Stimulated activated CD8-positive, alpha-beta memory T cell treated with anti-CD3 and anti-CD28 coated beads, Interleukin-12 subunit alpha, Interleukin-12 subunit beta, amount 100 ng/mL, for 24 hours (primary cell): ENCODE results near the gene FXYD6.

ENCODE experiments used
- DNase-seq: peaks from one replicate; pipeline ENCODE4 v3.0.0-alpha.2; 2020; ENCODE audit errors: extremely low read depth

The FXYD6 gene

DNA sequence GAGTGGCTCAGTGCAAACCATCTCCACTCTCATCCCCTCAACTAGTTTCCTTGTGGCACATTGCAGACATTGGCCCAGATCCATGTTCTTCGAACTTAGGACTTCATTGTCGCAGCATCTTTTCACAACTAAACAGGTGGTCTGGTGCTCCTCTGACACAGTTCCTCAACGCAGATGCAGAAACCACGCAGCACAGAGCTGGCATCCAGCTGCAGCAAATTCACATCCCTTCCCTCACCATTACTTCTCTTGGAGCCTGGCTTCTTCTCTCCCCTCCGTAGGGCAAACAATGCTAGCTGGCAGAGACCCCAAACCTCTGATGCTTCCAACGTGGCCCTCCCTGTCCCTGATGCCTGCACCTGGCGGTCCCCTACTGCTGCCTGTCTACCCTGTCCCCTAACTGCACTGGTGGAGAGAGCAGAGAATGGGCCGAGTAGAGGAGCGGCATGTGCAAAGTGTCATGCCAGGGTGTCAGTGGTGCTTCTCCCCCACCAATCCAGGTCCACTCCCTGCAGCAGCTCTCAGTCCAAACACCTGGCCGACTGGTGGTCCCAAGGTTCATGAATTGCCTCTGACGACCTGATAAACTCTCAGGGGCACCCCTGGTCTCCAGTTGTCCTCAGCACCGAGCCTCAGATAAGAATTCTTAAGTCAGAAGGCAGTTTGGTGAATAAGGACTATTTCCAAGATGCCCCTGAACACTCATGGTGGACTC is 34.6 kb upstream of the FXYD6 start:
- DNase-seq = no peak

DNA sequence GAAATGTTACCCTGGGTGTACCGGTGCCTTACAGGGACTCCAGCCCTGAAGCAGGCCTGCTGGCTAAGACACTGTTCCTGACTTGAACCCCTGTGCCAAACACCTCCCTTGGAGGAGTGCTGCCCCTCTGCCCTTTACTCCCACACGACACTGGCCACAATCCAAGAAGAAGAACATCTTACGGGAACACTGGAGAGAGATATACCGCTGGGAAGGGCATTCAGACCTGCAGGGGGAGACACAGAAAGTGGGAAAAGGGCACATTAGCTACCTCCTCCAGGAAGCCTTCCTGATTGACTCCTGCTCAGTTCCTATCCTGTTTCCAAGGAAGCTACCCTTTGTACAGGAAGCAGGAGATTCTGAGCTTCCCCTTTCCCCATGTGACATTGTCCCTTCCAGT is 34.1 kb upstream of the FXYD6 start:
- no peak for DNase-seq

DNA sequence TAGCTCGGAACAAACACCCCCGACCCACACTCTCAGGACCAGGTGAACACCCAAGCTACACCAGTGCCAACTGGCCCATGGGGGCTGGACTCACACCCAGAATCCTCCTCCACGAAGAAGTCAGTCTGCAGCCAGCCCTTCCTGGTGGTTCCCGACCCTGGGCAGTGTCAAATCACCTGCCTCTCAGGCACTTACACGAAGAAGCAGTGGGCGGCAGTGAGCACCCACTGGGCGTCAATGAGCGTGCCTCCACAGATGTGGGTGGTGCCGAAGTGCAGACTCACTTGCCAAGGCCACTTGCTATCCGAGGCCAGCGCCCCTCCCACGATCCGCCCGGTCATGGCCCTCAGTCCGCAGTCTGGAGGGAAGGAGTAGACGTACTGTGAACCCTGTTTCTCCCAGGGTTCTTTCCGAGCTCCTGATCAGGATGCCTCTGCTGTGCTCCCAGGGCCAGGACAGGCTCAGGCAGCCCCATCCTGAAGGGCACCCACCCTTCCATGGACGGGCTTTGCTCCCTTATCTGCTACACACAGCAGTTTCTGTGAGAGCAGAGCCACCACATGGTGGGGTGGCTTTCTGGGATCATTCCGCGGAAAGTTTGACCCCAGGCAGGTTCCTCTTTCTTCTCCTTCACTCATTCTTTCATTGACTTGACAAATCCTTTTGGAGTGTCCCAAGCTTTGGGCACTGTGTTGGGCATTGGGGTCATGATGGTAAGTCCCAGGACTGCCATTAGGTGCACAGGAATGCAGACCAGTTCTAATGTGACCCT is 33.3 kb upstream of the FXYD6 start:
- no peak for DNase-seq

DNA sequence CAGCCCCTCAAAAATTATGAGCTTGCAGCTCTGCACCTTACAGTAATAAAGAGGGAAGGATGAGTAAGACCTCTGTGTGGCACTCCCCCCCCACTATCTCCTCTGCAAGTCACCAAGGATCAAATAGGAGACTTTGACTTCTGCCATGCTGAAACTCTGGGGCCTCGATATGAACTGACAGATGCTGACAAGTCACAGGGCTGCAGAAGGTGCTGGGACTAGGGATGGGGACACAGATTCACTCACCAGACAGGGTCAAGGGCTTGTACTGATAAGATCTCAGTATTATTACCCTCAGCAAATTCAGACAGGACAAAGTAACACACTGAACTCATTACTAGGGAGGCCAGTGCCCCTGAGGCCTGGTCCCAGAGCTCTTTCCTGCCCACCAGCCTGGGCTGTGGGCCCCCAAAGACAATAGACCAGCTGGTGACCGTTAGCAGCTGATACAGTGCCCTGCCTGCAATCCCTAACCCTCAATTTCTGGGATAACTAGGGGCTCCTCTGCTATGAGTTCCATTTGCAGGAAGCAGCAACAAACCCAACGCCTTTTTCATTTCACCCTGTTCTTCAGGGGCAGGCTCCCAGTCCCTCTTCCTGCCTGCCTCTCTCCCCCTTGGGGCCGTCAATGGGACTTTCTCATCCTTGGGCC is 32.6 kb upstream of the FXYD6 start:
- DNase-seq = no peak

DNA sequence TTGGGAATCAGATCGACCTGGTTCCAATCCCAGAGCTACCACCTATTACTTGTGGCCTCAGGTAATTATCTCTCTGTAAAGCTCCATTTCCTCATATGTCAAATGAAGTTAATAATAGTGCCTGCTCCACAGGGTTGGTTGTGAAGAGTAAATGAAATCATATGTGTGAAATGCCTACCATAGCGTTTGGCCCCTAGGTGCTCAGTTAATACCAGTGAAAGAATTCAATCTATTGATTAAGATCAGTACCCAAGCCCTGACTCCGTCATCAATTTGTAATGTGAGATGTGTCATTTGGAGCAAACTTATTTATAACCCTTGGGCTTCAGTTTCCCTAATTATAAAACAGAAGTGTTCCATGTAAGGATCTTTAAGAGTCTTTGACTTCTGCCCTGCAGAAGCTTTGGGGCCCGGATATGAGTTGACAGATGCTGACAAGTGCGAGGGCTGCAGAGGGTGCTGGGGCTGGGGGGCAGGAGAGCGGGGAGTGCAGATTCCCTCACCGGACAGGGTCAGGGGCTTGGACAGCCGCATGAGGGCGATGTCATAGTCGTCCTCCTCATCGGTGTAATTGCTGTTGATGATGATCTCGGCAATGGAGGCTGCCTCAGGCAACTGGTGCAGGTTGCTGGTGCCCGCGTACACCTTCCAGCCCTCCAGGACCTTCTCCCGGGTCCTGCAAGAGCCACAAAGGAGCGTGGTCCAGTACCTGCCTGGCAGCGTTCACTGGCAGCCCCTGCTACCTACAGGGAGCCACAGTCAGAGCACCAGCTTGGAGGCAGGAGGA is 31.8 kb upstream of the FXYD6 start:
- DNase-seq = no peak

DNA sequence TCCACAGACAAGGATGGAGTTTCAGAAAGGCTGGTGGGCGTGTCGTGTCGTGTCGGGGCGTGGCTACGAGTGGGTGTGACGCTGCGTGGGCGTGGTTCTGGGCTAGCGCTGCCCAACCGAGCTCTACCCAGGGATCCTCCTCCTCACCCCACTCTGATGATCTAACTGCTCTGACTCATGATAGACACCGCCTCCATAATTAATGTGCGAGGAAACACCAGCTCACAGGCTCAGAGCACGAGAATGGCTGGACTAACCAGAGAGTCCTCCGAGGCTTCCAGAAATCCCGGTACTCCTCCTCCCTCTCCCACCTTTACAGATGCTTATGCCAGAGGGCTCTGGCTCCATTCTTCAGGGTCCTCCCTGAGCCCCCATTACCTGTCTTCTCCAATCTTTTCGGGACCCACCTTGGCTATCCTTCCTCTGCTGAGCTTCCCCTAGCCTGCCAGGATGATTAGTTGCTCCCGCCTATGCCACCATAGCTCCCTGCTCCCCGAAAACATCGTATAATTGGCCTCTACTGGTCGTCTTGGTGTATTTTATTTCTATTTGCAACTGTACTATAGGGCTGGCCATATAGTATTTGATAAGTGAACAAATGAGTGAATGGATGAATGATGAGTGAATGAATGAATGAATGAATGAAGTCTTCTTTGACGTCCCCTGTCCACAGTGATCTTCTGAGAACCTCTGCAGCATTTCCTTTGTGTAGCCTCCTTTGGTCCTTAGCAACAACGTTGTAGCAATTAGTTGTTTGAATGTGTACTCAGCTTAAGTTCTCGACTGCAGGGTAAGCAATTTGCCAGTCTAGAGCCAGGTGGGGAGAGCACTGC is 31.0 kb upstream of the FXYD6 start:
- no peak for DNase-seq

DNA sequence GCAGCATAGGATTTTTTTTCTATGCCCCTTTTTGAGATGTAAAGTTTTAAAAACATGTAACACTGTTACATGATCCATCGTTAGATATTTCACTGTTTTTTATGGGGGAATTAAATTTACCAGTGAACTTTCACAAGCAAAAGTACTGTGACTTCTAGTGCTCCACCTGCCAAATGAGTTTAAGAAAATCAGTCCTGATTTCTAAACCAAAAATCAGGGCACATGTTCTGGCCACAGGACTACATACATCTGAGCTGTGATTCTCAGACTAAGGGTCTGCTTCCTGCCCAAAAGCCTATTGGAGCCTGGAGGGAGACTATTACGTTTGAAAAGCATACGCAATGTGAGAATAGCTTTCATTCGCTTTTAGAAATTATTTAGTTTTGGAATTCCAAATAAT is 30.3 kb upstream of the FXYD6 start:
- no peak for DNase-seq

DNA sequence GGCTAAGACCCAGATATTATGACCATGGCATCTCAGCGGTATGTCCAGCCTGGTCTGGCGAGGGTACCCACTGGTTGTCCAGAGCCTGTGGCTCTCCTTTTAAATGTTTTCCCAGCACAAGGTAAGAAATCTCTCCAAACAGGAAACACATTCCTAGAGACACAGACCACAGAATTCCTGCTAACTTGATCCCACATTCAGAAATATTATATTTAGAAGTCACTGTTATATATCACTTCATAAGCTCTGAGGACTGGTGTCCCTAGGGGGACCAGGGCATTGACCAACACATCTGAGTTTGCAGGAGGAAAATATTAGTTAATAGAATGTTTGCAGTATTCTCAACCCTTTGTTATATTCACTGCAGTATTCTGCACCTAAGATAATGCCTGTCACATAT is 29.7 kb upstream of the FXYD6 start:
- no peak for DNase-seq

DNA sequence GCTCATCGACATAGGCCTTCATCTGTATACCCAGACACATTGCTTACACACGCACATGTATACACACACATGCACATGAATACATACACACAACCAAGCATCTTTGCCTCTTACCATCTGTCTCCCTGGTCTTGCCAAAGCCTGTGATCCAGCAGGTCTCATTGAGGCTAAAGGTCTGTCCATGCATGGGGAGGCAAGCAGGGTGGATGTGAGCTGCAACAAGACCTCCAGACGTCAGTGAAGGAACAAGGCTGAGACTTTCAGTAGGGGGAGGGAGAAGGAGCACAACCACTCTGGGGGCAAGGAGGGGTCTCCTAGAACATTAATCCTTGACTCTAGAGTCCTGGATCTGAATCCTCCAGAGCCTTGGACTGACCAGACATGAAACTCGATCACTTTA is 29.1 kb upstream of the FXYD6 start:
- DNase-seq = no peak

DNA sequence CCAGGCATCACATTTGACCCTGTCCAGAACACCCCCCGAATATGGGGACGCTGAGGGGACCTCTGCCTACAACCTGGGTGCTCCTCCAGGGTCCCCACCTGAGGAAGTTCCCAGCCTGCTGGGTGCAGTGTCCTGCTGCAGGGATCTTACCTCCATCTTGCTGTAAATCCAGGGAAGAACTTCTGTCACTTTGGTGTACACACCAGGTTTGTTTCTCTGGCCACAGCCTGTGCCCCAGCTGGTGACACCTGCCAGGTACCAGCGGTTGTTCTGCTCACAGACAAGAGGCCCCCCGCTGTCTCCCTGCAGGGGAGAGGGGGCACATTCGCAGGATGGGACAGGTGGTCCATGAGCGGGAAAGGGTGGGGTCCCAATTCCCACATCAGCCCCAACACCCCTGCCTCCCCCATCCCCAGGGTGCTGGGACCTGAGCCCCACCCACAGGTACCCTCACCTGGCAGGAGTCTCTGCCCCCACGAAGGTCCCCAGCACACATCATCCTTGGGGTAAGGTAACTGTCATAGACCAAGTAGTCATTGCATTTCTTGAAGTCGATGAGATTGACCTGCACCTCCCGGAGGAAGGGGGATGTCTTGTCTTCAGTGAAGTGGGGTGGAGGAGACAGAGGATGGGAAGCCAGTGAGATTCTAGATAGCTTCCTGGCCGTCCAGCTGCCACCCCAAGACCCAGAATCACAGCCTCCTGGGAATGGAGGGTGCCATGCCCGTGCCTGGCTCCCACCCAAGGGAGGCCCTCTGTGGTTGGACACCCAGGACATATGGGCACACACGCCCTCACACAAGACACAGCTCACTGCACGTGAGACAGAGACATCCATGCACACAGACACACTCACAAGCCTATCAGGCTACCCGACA is 27.3 kb upstream of the FXYD6 start:
- no peak for DNase-seq

DNA sequence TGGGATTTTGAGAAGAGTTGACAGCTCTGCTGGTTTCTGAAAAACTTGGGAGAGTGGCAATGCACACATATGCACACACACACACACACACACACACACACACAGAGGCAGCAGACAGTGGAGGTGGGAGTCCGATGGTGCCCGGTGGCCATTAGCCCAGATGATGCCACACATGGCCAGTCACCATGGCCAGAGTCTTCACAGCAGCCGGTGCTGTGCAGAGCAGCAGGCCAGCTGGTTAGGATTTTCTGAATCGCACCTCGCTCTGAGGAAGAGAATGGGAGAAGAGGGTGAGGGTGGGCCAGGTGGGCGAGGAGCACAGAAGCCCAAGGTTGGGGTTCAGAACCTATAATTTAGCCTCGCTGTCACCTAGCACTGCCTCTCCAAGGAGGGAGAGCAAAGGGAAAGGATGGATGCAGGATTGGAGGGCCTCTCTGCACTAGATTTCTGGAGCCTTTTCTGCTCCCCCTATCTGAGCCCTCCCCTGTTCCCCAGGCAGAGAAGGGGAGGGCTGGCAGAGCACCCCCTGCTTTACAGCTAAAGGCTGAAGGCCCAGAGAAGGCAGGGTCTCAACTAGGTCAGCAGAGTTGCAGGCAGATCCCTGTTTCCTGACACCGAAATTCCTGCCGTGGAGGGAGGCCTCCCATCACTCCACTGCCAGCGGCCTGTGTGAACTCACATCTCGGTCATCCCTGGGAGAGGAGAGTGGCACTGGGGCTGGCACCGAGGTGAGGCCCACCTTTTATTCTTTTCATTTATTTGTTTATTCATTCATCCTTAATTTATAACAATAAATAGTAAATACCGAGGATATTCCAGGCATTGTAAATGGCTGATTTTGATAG is 25.8 kb upstream of the FXYD6 start:
- DNase-seq = no peak

DNA sequence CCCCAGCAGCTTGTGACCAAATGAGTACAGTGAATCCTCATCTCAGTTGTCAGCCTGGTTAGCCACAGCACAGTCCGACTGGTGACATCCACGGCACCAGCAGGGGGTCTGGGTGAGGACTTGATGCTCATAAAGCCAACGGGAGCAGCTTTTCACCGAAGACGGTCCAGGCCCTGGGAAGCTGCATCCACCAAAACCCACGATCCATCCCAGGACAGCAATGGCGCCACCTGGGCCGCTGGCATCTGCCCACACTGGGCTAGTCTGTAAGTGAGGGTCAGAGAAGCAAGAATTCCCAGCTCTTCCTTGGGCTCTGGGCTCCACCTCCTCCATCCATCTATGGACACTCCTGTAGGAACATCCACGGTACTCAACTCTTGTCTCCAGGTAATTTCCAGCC is 25.1 kb upstream of the FXYD6 start:
- DNase-seq = no peak

DNA sequence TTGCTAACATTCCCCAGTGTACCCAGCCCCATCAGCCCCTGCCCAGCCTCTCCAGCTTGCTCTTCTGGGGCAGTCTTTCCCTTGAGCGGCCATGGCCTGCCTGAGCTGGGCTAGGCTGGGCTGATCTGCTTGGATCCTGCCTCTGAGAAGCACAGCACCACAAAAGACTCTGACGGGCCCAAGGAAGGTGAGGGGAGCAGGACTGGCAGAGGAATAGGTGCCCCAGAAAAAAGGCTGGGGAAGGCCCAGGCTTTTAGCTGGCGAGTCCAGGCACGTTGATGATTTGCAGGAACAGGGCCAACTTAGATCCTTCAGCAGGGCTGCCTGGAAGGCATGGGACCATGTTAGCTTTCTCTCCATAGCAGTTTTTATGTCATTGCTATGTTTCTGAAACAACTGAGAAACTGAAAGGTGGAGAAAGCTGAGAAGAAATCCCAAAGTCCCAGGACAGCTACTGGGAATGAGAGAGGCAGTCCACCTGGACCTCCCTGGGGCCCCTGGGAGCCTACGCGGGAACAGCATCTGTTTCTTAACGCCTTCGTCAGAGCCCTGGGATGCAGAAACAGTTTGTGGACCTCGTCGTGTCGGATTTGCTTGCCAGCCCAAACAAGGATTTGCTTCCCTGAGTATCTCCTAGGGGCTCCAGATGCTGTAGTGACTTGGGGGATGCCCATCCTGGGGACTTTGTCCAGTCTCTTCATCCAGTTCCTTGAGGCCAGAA is 24.4 kb upstream of the FXYD6 start:
- DNase-seq = no peak

DNA sequence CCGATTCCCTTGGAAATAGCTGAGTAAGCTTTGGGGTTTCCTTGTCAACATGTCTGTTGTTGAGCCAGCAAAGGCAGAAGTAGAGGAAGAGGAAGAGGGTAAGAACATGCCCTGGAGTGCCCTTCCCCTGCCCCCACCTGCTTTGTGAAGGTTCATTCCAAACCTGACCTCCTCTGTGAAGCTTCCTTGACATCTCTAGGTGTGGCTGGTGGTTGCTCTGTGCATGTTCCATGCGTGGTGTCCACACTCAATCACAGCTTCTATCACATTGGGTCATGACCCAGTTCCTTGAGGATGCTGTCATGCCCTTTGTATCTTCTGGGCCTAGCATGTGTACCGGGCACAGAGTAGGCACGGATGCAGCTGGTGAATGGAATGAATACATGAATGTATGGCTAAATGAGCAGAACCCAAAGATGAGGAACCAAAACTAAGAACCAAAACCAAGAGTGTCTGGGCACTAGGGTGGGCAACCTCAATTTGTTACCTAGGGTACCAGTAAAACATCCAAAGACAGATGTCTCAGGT is 23.7 kb upstream of the FXYD6 start:
- DNase-seq = no peak

DNA sequence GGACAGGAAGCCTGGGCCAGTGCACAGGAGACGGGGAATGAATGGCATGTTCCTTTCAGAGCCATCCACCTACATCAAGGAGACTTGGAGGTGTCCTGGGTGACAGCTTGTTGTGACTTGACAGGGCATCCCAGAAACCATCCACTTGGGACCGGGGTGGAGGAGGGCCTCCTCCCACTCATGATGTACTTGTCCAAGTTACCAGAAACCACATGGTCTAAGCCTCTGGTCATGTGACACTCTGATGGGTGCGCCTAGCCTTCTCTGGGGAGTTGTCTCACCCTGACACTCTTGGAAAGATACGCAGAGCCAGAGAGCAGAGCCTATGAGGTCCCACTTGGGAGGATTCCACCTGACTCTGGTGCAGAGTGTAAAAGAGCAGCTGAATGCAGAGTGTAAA is 21.6 kb upstream of the FXYD6 start:
- no peak for DNase-seq

DNA sequence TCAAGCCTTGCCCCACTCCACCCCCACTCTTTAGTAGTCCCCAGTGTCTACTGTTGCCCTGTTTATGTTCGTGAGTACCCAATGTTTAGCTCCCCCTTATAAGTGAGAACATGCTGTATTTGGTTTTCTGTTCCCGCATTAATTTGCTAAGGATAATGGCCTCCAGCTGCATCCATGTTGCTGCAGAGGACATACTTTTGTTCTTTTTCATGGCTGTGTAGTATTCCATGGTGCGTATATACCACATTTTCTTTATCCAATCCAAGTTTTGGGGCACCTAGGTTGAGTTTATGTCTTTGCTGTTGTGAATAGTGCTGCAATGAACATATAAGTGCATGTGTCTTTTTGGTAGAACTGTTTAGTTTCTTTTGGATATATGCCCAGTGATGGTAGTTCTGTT is 16.2 kb upstream of the FXYD6 start:
- no peak for DNase-seq

DNA sequence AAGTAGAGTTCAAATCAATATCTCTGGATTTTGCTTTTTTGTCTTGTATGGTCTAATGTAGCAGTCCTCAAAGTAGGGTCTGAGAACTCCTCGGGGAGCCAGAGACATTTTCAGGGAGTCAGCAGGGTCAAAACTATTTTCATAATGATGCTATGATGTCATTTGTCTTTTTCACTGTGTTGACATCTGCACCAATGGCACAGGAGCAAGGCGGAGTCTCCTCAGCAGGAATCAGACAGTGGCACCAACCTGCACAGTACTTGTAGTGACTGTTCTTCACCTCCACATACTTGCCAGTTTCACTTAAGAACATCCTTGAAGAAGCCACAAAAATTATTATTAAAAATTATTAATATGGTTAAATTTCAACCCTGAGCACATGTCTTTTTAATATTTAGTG is 14.9 kb upstream of the FXYD6 start:
- DNase-seq = no peak

DNA sequence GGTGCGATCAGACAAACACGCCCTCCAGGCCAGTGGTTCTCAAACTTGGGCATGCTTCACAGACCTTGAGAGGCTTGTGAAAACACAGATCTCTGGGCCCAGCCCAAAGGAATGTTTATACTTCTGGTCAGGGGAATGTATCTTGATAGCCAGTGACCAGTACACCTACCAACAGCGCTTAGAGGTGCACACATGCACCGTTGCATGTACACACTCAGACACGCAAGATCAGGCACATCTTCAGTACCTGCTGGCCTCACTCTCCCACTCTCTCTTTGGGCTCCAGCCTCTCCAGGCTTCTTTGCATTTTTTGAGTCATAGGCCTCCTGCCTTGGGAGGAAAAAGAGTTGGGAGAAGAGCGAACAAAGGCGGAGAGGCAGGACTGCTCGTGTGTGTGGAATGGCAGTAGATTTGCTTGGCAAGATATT is 11.7 kb upstream of the FXYD6 start:
- no peak for DNase-seq
